ENCODE results near the gene CLCN5.

- TF ChIP-seq CTCF (IDR thresholded peaks at IDR 0.05) (no peak), POLR2AphosphoS5 (IDR thresholded peaks at IDR 0.05) (no peak), POLR2A (IDR thresholded peaks at IDR 0.05) (no peak)
Measured at GRCh38 chrX:50003467-50003866, 81.1 kb downstream of the CLCN5 start.
